Measurements from ENCODE around the gene MTMR2.

The MTMR2 gene

DNA sequence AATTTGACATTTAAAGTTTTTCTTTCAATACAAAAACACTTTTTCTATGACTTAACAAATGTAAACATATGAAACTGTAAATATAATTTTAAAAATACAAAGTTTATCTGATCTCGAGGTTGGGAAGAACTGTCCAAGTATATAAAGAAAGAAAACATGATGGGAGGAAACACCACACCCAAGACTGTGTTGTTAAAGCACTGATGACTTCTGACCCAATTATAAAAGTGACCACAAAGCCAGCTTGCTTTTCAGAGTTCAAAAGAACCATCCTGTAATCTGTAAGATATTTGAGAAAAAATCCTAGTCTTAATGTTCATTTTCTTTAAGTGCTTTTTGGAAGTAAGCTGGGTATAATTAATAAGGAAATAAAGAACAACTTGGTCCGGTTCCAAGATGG, 118.0 kb downstream of the MTMR2 start:
- DNase-seq = no peak

DNA sequence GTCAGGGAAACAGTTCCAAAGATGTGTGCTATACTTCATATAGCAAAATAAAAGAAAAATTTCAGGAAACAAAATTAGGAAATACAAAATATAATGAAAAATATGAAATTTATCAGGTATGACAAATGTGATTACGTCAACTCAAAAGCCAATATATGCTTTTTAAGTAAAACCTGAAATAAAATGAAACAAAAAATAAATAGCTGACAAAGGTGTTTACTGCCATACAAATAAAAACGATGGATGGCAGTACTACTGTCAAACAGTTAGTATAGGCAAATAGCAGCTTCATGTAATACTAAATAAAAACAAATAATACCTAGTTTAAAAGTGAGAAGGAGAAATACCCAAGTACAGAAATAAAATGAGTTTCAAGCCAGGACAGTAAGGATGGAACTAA, 119.9 kb downstream of the MTMR2 start:
- no peak for DNase-seq

DNA sequence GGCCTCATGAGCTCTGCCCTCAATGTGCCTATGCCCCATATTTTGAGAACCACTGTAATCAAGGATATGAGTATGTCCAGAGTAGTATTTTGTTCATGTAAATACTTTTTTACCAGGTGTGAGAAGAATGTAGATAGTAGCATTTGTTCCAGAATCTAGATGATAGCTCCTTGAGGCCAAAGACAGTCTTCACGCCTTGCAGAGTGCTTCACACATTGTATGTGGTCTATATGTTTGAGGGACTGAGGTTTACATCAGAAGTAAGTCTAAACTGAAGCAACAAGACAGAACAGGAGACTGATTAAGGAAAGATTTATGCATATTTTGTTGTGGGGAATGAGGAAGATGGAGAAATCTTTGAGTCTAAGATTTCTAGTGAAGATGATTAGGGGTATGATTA, 121.1 kb downstream of the MTMR2 start:
- no peak for DNase-seq

GRCh38 chr11:95800438-95800837, 123.5 kb downstream of the MTMR2 start:
- no peak for DNase-seq

- DNase-seq = no peak
Measured at GRCh38 chr11:95799546-95799945, 124.4 kb downstream of the MTMR2 start.

DNA sequence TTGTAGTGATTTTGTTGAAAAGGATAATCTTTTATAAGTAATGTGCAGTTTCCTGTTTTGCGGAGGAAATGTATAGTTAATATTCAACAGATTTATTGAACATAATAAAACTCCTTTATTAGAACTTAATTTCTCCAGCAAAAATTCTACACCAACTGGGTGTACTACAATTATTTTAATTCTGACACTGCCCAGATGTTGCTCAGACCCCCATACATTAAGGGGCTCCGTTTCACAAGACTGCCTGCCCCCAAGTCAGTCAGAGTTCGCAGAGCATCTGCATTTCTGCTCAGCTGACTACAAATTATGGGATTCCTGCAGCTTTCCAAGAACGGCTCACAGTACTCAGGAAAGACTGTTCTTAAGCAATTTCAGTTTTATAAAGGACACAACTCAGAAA, 127.4 kb downstream of the MTMR2 start:
- no peak for DNase-seq

GRCh38 chr11:95795627-95796295, 128.1 kb downstream of the MTMR2 start:
- no peak for DNase-seq

- no peak for DNase-seq
Measured at GRCh38 chr11:95794086-95794485, 129.8 kb downstream of the MTMR2 start.

DNA sequence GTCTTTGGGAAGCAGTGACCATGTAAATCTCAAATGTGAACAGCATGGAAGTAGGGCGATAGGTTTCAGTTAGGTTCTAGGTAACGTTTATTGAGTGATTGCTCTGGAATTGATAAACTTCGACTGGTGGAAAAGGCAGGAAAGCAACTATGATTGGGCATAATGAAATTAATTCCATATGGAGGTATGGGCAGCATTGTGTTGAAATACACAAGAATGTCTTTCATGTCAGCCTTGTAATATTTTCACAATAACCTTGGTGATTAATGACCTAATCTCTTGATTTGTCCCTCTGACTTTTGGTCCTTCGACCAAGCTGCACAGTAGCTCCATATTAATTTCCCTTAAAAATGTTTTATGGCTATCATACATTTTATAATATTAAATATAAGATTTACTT, 130.8 kb downstream of the MTMR2 start:
- no peak for DNase-seq

DNA sequence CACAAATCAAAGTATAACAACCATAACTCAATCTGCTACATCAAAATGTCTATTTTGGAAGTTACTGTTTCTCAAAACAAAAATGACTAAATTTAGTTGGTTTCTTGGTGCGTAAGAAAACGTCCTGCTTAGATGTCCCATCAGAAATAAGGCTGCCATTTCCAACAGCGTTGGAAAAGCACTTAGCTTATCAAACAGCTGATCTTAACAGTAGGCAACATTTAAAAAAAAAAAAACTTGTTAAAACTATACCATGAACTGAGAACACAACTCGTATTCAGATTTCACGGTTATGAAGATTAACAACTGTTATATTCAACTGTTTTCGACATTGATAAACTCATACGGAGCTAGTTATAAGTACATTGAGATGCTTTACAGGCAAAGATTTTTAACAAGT, 131.2 kb downstream of the MTMR2 start:
- no peak for DNase-seq

- DNase-seq = no peak
Measured at GRCh38 chr11:95792200-95792599, 131.7 kb downstream of the MTMR2 start.

DNA sequence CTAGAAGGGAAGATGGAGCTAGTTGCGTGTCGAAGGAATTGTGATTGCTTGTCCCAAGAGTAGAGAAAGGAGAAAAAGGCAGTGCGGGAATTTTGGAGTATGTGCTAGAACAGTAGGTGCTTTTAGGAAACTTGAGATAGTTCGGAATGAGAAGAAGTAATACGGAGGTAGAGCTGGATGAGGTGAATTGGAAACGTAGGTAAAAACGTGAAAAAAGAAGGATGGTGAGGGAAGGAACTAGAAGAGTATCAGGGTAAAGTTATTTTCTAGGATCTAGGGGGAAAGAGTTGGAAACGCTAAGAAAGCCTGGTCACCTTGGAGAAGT, 132.2 kb downstream of the MTMR2 start:
- DNase-seq = no peak

DNA sequence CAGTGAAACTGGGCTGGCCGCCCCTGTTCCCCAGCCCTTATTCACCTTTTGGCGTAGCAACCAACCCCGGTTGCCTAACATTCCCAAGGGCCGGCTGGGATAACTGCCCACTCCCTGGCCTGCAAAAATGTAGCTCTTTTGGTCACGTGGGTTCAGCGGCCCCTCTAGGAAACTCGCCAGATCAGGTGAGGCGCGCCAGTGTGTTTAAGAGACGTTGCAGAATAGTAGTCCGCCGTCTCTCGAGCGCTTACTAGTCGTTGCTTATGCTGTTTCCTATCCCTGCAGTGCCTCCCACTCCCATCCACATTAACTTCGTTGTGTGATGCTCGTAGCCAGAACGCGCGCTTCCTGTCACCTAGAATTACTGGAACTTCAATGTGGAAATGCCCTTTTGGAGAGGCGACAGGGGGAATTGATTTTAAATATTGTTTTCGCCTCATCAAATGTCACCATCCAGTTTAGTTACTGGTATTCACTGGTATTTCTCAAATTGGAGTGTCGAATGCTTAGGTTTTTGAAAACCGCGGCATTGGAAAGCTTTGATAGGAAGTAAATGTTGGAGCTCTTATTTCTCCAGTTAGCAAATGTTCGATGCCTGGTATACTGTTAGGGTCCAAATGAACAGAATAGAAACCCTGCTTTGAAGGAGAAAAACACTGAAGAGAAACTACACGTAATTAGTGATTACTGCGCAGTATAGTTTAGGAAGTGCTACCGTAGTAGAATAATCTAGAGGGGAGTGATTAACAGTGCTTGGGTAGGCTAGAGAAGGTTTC, 132.8 kb downstream of the MTMR2 start:
- peak; percentile 30 for DNase-seq

DNA sequence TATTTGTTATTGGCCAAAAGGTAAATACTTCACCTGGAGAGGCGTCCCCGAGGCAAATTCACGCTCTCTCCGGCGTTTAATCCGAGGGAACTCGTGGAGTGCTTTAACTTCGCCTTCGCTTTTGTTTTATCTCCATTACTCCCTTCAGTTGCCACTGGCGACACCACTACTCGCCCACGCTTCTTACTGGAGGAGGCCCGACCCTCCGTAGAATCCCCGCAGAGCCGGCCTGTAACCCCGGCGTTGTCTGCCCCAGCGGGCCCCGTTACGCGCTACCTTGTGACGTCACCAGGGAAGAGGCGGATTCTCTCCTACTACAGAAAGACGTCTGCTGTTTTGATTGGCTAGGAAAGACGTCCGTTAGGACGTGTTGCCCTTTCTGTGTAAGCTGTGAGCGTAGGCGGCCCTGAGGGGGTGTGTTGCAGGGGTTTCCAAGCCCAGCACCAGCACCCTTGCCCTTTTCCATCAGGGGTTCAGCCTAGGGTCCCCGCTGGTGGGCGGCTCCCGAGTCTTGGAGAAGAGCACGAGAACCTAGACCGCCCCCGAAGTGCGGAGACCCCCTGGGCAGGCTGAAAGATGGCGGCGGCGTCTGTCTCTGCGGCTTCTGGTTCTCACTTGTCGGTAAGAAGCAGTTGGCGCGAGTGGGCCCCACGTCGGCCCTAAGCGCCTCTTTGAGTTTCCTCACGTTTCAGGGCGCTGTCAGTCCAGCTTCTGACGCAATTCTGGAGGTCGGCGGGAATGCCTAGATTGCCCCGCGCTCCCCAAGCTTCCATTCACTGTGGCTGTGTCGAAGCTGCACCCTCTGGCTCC, 133.6 kb downstream of the MTMR2 start, which contains the start of gene CEP57:
TSS of gene CEP57 (plus strand) at position 376 of the 810 bp plus-strand sequence. CDS start at position 577, 201 bp downstream.
- DNase-seq = peak; percentile 93

- peak; percentile 90 for DNase-seq
Measured at GRCh38 chr11:95789506-95790122, 134.3 kb downstream of the MTMR2 start, which contains the start of gene FAM76B. TSS of gene FAM76B (minus strand) at chr11:95789782. CDS start at chr11:95789478, 304 bp downstream.

GRCh38 chr11:95788921-95789505, 134.9 kb downstream of the MTMR2 start:
- DNase-seq = no peak
